ENCODE measurements around the gene CDHR1.
A peak's percentile ranks its signal among the peaks of the same experiment; 100 is the strongest.
"Not testable (repeated sequence)": the region's sequence is repeated elsewhere in the genome, so short reads cannot be mapped to it uniquely, and the experiment has no call there.

Gene CDHR1

GRCh38 chr10:84194424-84195043, at the start of gene CDHR1:
Gene CDHR1 (plus strand): TSS chr10:84194537. CDS start chr10:84194761, 224 bp downstream.
- DNase-seq: peak; percentile 3

GRCh38 chr10:84147347-84147746, 47.0 kb upstream of the CDHR1 start:
- no peak for DNase-seq

- DNase-seq: peak; percentile 55
Measured at GRCh38 chr10:84148006-84148597, 46.2 kb upstream of the CDHR1 start.

- no peak for DNase-seq
Measured at GRCh38 chr10:84149854-84150253, 44.5 kb upstream of the CDHR1 start.

GRCh38 chr10:84152769-84153168, 41.6 kb upstream of the CDHR1 start:
- no peak for DNase-seq

GRCh38 chr10:84155521-84155920, 38.8 kb upstream of the CDHR1 start:
- DNase-seq: no peak

GRCh38 chr10:84156009-84156408, 38.3 kb upstream of the CDHR1 start:
- no peak for DNase-seq

- DNase-seq: peak; percentile 79
Measured at GRCh38 chr10:84156768-84157167, 37.6 kb upstream of the CDHR1 start.

- no peak for DNase-seq
Measured at GRCh38 chr10:84158061-84158460, 36.3 kb upstream of the CDHR1 start.

- DNase-seq: no peak
Measured at GRCh38 chr10:84158550-84158949, 35.8 kb upstream of the CDHR1 start.

- DNase-seq: no peak
Measured at GRCh38 chr10:84159076-84159685, 35.2 kb upstream of the CDHR1 start.

- no peak for DNase-seq
Measured at GRCh38 chr10:84160663-84161362, 33.5 kb upstream of the CDHR1 start.

- DNase-seq: no peak
Measured at GRCh38 chr10:84163996-84164395, 30.3 kb upstream of the CDHR1 start.

GRCh38 chr10:84164442-84164841, 29.9 kb upstream of the CDHR1 start:
- no peak for DNase-seq

- no peak for DNase-seq
Measured at GRCh38 chr10:84166620-84167288, 27.6 kb upstream of the CDHR1 start.

- not testable (repeated sequence) for DNase-seq
Measured at GRCh38 chr10:84167289-84167653, 27.1 kb upstream of the CDHR1 start.

- not testable (repeated sequence) for DNase-seq
Measured at GRCh38 chr10:84168382-84168781, 26.0 kb upstream of the CDHR1 start.

GRCh38 chr10:84171237-84171636, 23.1 kb upstream of the CDHR1 start:
- not testable (repeated sequence) for DNase-seq

- not testable (repeated sequence) for DNase-seq
Measured at GRCh38 chr10:84171700-84172466, 22.5 kb upstream of the CDHR1 start.

GRCh38 chr10:84172467-84173356, 21.6 kb upstream of the CDHR1 start:
- no peak for DNase-seq

- DNase-seq: no peak
Measured at GRCh38 chr10:84173501-84173929, 20.8 kb upstream of the CDHR1 start, which contains the start of gene GPR15LG. Gene GPR15LG (plus strand): TSS chr10:84173801. CDS start chr10:84173852, 51 bp downstream.

Measured in suppressor macrophage treated with lipopolysaccharide for 4 hours (primary cell).